Astrocyte of the spinal cord (primary cell): Measurements from ENCODE around the gene FEN1.

Source experiments
- DNase-seq: peaks from one replicate; pipeline ENCODE4 v3.0.0; 2011; ENCODE audit warnings: low read depth, low spot score
- H3K4me3 ChIP-seq: 2 replicates; pipeline ENCODE4 v1.5.1; 2011; ENCODE audit warnings: low read depth, mild to moderate bottlenecking, low read length, moderate library complexity
- CTCF ChIP-seq: IDR thresholded peaks from 2 replicates; pipeline ENCODE4 v1.5.1; 2012; ENCODE audit warnings: low read depth, mild to moderate bottlenecking, low read length, inconsistent platforms
- in situ Hi-C: cut with HindIII; loops from 2 replicates; pipeline ENCODE4 v1.10.0; 2017; ENCODE audit warnings: low sequenced_read_pairs

FEN1 gene

GRCh38 chr11:61757213-61757862, 35.4 kb upstream of the FEN1 start:
- TF ChIP-seq CTCF, result no peak
- in situ Hi-C loops, result no loop called here
- no peak overlapping the region for H3K4me3 ChIP-seq
- no peak for DNase-seq

- DNase-seq, result no peak
- in situ Hi-C loops, result no loop called here
- H3K4me3 ChIP-seq, result no peak overlapping the region
- TF ChIP-seq CTCF, result no peak
Measured at GRCh38 chr11:61760946-61761345, 31.8 kb upstream of the FEN1 start.

GRCh38 chr11:61761440-61762222, 31.1 kb upstream of the FEN1 start:
- in situ Hi-C loops, result no loop called here
- TF ChIP-seq CTCF, result no peak
- no peak overlapping the region for H3K4me3 ChIP-seq
- no peak for DNase-seq

GRCh38 chr11:61762223-61762615, 30.5 kb upstream of the FEN1 start:
- DNase-seq, result no peak
- H3K4me3 ChIP-seq, result no peak overlapping the region
- in situ Hi-C loops, result no loop called here
- no peak for TF ChIP-seq CTCF

- TF ChIP-seq CTCF, result no peak
- in situ Hi-C loops, result no loop called here
- no peak for DNase-seq
- H3K4me3 ChIP-seq, result no peak overlapping the region
Measured at GRCh38 chr11:61762798-61763197, 29.9 kb upstream of the FEN1 start.

GRCh38 chr11:61763930-61764605, 28.6 kb upstream of the FEN1 start:
- H3K4me3 ChIP-seq, result no peak overlapping the region
- TF ChIP-seq CTCF, result no peak
- in situ Hi-C loops, result no loop called here
- DNase-seq, result no peak
